HG02981 (cell line): ENCODE data around the gene CDYL.

Experiments
- ATAC-seq: cut with Tn5 transposase; IDR thresholded peaks from one replicate; pipeline ENCODE4 v1.9.1; 2021; ENCODE audit warnings: mild to moderate bottlenecking, moderate library complexity; ENCODE audit not compliant: unreplicated experiment

The CDYL gene

DNA sequence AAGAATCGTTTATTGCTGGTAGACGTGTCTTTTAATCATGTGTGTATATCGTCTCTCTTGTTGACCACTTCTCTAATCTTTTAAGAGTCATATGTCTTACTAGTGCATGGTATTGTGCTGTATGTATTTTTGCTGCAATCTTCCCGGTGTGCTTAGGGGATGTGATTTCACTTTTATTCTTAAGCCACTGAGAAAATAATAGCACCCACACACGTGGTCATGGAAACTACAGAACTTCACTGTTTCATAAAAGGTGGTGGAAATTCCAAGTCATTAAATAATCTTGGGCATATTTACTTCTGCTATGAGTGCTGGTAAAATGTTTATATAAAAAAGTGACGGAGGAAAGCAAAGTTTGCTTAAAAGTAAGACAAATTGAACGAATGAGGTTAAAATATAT is 3.0 kb upstream of the CDYL start:
- ATAC-seq, result no peak

DNA sequence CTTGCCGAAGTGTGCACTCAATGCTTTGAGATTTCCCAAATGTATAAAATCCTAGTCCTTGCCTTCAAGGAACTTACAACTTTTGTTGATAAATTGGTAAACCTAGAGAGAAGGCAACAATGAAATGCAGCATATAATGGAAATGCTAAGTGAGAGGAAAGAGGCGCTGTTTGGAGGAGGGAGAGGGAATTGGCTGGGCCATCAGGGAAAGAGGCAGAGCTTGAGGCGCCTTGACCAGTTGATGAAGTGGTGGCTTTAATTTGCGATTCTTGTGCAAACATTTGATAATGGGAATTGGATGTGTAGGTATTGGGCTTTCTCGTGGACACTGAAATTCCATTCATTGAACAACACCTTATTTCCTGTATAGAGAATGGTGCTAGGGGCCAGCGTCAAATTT is 1.9 kb upstream of the CDYL start:
- no peak for ATAC-seq

DNA sequence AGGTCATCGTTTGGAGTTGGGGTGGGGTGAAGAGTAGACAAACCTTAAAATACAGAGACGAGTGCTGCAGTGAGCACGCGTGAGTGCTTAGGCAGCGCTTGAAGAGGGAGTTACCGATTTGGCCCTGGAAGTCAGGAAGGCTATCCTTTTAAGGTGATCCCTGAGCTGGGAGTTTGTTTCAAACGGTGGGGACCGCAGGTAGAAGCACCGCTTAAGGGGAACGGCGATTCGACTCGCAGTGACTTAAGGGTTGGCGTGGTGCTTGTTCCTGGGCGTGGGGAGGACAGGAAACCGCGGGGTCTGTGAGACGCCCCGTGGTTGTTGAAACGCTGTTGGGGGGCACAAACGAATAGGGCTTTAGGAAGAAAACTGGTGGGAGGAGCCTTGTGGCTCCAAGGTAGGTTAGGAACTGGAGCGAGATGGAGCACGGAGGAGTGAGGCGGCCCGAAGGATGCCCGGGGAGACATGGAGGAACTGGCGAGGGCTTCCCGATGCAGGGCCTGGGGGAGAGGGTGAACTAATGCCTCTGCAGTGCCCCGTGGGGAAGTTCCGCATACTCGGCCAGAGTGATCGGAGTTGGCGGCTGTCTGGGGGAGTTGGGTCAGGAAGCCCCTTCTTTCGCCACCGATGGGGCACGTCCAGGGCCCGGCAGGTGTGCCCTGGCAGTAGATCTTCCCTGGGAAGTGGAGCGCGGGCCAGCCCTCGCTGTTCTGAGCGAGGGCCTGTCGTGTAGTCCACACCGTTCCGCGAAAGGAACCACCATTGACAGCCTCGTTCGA is 1.3 kb upstream of the CDYL start:
- no peak for ATAC-seq

DNA sequence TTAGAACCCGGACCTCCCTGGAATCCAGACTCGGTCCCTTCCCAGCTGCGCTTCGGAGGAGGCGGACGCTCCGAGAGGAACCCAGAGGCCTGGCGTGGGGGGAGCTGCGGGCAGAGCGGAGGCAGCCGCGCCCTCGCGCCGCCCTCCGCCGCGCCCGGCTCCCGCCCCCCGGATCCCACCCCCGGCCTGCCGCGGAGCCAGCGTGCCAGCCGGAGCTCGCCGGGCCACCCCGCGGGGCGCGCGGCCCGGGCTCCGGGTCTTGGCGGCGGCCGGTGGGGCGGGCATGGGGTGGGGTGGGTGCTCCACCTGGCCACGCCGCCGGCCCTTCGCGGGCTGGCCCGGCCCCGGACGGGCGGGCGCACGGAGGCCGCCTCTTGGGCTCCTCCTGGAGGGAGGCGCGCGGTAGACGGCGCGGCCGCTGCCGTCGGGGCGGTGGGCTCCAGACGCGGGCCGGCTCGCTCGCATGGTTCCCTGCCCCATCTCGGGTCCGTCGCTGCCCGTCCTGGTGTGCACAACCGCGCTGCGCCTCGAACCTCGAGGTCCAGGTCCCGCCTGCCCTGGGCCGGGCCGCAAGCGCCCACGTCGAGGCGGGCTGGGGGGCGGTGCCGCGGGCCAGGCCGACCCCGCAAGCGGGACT is 592 bp upstream of the CDYL start:
- peak; percentile 38 for ATAC-seq

DNA sequence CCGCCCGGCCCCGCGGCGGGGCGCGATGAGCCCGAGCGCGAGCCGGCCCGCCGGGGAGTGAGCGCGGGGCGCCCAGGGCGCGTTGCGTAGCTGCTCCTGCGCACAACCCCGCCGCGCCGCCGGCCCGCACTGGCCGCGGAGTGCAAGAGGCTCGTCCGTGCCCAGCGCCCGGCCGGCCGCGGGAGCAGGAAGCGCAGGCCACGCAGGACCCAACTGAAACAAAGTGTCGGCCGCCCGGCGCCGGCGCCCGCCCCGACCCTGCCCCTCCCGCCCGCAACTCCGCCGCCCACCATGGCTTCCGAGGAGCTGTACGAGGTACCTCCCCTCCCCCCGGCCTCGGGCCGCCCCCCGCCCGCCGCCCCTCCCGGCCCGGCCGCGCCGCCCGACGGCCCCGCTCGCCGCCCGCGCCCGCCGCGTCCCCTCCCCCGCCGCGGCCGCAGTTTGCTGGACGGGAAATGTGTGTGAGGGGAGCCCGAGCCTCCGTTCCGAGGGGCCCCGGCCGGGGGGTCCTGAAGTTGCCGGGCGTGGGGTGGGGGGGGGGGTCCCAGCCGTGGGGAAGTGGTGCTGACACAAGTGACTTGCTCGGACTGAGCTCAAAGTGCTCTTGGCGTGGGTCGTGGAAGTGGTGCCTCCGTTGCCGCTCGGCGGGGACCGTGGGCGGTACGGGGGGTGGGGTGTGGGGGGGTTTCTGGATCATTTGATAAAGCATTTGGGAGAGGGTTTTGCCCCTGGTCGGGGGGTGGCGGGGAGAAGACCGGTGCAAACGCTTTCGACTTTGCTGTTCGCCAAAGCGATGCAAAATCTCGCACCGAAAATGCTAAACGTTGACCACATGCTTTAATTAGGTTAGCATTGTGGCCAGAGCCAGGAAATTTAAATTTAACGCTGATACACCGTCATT is 539 bp downstream of the CDYL start:
- ATAC-seq, result no peak

DNA sequence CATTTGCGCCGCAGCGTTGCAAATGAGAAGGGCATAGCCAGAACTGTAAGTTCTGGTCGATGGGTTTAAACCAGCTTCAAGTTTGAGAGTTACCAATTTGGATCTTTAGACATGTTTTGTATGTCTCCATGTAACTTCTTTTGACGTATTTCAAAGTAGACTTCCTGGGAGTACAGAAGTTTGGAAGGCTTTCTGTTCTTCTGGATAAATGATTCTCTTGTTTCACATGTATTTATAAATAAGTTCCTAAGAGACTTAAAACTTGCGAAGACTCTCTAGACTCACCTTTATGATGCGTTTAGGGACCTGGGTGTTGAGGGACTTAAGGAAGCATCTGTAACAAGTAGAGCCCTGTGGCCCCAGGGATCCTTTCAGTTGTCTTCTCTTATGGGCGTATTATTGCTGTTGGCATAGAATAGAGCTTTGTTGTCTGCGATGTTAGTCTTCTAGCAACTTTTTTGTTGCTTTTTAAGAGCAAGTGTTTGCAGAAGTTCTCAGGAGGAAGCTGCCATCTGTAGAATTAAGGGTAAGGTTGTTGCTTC is 1.3 kb downstream of the CDYL start:
- no peak for ATAC-seq

DNA sequence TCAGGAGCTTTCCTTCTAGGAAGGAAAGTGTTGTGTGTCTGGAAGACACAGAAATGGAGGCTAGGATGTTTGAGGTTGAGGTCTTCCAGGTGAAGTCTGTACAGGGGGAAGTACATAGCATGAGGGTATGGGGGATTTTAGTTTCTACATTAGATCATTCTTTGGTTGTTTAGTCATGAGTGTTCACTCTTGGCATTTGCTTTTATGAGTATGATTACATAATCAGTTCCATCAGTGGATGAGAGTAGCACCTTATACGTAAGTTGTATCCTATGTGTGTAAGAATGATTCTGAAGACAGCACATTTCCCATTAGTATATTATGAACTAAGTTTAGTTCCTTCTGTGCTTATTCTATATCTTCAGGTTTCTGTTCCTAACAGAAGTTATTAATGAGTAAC is 1.9 kb downstream of the CDYL start:
- no peak for ATAC-seq

DNA sequence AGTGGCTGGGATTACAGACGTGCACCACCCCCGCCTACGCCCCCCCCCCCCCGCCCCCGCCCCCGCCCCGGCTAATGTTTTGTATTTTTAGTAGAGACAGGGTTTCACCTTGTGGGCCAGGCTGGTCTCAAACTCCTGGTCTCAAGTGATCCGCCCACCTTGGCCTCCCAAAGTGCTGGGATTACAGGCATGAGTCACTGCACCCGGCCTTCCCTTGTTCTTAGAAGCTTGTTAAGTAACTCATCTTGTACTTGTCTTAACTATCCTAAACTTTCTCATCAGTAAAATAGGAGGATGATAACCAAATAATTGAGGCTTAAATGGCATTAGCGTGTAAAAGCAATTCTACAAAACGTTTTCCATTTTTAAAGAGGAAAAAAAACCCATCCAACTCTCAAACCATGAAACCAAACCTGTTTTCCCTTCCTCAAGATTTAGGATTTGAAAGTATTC is 4.2 kb downstream of the CDYL start:
- no peak for ATAC-seq

DNA sequence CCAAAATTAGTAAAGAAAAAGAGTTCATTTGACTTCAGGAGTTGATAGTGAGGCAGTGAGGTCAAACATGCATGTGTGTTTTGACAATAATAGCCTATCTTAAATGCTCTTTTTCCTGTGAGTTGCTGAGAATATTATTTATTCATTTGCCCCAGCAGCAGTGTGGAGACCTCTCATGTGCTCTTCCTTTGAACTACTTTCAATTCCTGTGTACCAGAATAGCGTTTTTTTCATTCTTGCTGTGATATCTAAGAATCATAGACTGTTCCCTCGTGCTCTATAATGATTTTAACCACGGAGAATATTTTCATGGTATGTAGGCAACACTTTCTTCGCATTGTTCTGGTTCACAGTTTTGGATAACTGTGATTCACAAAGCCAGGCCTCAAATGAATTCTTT is 5.2 kb downstream of the CDYL start:
- no peak for ATAC-seq

DNA sequence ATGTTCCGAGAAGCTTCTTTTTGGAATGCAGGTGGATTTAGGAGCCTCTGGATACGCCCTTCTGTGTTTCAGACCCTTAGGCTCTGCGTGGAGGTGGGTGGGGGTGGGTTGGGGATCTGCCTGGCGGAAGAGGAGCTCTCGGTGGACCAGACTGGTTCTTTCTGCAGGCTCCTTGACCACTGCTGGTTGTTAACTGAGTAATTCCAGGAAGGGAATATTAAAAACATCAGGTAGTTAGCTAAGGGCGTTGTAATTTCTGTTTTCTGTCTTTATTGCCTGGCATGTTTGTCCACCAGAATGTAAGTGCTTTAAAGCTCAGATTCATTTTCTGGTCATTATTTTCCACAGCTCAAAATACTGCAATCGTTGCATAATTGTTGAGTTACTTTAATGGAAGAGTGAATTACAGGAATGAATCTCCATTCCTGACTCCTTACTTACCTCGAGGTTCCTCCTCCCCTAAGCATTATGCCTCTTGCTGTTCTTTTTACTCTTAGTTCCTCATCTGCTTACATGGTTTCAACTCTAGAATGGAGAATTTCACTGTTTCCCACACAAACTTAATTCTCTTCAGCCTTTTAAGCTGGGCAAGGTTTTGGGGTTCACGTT is 5.9 kb downstream of the CDYL start:
- no peak for ATAC-seq

DNA sequence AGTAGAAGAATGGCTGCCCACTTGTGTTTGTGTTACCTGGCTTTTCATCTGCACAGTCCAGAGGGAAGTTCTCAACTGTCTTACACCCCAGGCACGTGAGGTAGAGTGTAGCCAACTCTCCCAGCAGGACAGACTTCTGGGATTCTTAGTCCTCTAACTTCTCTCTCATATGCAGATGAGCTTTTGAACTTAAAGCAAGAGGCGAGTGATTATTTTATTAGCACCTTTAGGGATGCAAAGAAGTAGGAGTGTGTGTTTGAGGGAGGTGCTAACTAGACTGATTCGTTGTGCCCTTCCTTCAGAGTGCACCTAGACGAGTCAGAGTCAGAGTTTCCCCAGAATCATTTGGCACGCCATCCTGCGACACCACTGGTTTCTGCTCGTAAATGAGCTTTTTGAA is 10.8 kb downstream of the CDYL start:
- no peak for ATAC-seq

DNA sequence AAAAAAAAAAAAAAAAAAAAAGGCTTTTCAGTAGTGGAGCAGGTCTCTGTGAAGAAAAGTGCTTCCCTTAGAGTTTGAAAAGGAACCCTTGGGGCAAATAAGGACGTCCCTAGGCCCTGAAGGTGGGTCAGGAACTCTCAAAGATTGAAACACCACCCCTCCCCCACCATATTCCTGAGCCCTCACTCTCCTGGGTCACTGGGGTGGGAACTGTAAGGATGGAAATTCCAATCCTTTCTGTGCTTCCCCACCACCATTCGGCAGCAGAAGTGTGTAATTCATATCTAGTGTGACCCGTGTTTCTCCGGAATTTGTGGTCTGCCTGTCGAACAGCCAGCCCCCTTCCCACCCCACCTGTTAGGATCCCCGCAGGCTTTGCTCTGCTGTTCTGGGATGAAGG is 12.3 kb downstream of the CDYL start:
- no peak for ATAC-seq

DNA sequence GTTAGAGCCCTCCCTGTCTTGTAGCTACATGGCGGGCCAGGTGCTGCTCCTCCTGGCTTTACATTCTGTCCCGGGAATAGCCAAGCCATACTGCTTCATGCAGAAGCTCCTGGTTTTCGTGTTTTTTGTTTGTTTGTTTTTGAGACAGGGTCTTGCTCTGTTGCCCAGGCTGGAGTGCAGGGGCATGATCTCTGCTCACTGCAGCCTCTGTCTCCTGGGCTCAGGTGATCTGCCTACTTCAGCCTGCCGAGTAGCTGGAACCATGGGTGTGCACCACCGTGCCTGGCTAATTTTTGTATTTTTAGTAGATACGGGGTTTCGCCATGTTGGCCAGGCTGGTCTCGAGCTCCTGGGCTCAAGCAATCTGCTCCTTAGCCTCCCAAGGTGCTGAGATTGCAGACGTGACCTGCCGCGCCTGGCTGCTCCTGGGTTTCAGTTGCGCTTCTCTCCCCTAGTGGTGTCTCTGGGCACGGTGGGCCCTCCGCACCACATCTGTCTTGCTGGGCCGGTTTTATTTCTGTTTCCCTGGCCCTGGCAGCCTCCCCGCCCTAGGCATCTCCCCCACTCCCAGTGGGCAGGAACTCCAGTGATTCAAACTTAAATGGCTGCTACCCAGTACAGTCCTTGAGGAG is 12.9 kb downstream of the CDYL start:
- ATAC-seq, result peak; percentile 97

DNA sequence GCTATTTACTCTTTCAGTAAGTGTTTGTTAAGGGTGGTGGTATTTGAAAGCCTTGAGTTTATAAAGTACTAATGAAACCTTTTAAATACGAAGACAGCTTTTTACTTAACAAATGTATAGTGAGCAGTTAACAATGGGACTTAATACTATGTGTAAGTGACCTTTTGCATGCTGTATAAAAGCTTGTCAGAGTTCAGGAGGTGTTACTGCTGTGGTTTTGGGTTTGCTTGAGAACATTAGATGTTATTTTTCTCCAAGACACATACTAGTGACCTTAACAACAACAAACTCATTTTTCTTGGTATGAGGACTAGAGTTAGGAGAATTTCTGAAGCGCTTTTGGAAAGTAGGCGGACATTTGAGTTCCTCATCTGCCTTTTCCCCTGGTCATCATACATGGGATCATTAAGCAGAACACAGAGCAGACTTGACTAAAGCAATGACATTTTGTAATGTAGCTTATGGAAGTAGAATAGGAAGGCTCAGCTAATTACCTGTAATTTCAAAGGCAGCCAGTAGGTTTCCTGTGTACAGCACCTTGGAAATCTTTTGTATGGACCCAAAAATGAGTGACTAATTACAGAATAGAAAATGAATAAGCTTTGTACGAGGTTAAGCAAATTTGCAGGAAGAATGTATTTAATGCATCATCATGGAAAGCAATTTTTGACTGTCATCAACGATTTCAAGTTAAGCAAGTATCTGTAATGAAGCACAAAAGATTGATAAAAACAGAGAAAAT is 14.1 kb downstream of the CDYL start:
- no peak for ATAC-seq

DNA sequence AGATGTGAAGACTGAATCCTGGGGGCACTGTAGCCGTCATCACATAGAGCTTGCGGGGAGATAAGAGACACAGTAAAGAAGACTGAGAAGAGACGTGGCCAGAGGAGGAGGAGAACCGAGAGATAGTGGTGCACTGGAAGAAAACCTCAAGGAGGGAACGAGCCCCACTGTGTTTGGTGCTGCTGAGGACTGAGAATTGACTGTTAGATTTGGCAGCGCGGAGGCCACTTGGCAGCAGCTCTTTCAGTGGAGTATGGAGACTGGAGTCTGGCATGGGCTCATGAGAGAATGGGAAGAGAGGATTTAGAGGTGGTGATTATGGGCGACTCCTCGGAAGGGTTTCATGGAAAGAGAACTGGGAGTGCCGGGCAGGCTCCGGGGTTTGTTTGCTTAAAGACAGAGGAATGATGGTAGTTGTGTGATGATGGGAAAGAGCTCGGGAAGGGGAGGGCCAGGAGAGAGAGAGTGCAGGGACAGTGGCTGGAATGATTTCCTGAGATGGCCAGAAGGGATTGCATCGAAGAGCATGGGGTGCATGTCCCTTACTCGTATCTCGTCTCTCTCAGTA is 18.0 kb downstream of the CDYL start:
- no peak for ATAC-seq

DNA sequence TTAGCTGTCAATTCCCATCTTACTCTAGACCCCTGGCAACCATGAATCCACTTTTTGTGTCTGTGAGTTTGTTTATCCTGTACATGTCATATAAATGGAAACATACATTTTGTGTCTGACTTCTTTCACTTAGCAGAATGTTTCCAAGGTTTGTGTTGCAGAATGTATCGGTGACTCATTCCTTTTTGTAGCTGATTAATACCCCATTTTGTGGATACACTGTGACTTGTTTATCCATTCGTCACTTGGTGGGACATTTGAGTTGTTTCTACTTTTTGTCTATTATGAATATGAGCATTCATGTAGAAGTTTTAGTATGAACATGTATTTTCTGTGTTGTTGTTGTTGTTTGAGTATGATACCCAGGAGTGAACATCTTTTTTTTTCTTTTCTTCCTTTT is 21.4 kb downstream of the CDYL start:
- ATAC-seq, result no peak

DNA sequence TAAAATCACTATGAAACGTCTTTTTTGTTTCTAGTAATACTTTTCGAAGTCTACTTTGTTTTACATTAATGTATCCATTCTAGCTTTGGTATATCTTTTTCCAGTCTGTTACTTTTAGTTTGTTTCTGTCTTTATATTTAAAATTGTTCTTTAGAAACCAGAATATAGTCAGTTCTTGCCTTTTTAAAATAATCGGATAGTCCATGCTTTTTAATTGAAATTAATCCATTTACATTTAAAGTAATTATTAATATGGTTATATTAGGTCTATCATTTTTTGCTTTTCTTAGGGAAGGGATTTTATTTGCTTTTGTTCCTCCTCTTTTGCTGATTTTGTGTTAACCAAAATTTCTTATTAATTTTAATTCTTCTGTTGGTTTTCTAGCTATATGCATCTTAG is 23.7 kb downstream of the CDYL start:
- no peak for ATAC-seq

DNA sequence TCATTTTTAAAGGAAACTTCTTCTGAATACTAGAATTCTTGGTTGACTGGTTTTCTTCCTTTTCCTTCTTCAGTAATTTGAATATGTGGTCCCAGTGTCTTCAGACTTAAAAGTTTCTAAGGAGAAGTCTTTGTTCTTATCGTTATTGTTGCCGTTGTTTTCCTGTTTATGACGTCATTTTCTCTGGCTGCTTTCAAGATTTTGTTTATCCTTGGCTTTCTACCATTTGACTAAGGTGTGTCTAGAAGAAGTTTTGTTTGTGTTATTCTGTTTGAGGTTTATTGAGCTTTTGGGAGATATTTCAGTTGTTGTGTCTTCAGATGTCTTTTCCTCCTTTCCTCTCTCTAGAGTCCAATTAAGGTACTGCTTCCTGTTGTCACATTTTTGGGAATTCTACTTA is 24.5 kb downstream of the CDYL start:
- no peak for ATAC-seq

DNA sequence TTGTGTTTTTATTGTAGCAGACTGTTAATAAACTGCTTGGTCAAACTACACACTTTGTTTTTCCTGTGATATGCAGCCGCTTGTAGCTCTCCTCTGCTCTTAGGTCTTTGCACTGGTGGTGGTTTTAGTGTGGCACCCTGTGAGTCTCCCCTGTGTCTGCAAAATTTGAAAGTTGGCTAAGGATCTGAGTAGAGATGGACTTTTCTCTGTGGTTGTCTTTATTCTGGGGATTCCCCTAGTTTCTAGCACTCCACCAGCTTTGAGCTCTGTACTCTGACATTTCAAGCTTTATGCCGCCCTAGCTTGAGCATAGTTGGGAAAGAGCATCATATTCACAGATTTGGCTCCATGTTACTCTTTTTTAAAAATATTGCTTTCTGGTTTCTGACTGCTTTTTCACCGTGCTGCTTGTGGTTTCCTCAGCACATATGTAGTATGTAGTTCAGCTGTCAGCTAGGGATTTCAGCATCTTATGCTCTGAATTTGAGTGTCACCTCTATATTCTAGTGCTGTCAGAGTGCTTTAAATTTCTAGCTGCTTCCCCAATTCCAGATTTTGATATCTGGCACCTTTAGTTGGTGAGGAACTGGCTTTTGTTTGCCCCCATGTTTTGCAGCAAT is 25.4 kb downstream of the CDYL start:
- ATAC-seq, result peak; percentile 73
